HEK293 (cell line): ENCODE measurements around the gene MYL3.

Experiments
- CTCF ChIA-PET: fragments of 350-600 bp; formaldehyde crosslinking; extraction: SDS; loops from one replicate; lab custom pipeline; 2021; ENCODE audit warnings: antibody characterized with exemption; lab: Yijun Ruan, JAX
- POLR2A ChIA-PET: fragments of 300-600 bp; formaldehyde crosslinking; extraction: SDS; loops from one replicate; lab custom pipeline; 2020; ENCODE audit warnings: antibody characterized with exemption, inconsistent platforms; lab: Yijun Ruan, JAX
- H3K27ac ChIP-seq: fragments of 200-500 bp; sonication (Bioruptor generic); 2 replicates; pipeline ENCODE4 v1.5.1; 2014; ENCODE audit warnings: low read depth, low read length, control low read depth, inconsistent platforms; ENCODE audit errors: extremely low read depth
- H3K36me3 ChIP-seq, 2 experiments: fragments of 200-500 bp in 1 of 2; sonication (Bioruptor generic) in 1 of 2; 1 replicate in 1 of 2; 2 replicates in 1 of 2; pipeline ENCODE4 v1.5.1; 2014 to 2017; ENCODE audit warnings: inconsistent platforms in 2 of 2, low read length in 2 of 2; ENCODE audit not compliant: control insufficient read depth in 2 of 2, insufficient read depth in 1 of 2
- H3K4me1 ChIP-seq: fragments of 200-500 bp; sonication (Bioruptor generic); 2 replicates; pipeline ENCODE4 v1.5.1; 2014; ENCODE audit warnings: mild to moderate bottlenecking, low read length, inconsistent platforms; ENCODE audit not compliant: control insufficient read depth, insufficient read depth
- H3K4me3 ChIP-seq: 2 replicates; pipeline ENCODE4 v1.5.1; 2011; ENCODE audit warnings: low read depth, mild to moderate bottlenecking, control low read depth, low read length, moderate library complexity
- H3K9me3 ChIP-seq: fragments of 200-500 bp; sonication (Bioruptor generic); 2 replicates; pipeline ENCODE4 v1.5.1; 2014; ENCODE audit warnings: low read depth, low read length, inconsistent platforms; ENCODE audit not compliant: control insufficient read depth, insufficient read depth
- KLF17 ChIP-seq: fragments of 450-650 bp; formaldehyde crosslinking; IDR thresholded peaks from 2 replicates; pipeline ENCODE4 v1.5.1; 2016; ENCODE audit warnings: missing biosample characterization, missing genetic modification characterization
- KLF8 ChIP-seq: fragments of 450-650 bp; formaldehyde crosslinking; IDR thresholded peaks from 2 replicates; pipeline ENCODE4 v1.5.1; 2016; ENCODE audit warnings: missing biosample characterization, missing genetic modification characterization
- RBAK ChIP-seq: fragments of 450-650 bp; formaldehyde crosslinking; IDR thresholded peaks from 2 replicates; pipeline ENCODE4 v1.5.1; 2016; ENCODE audit warnings: missing biosample characterization, missing genetic modification characterization
- REST ChIP-seq: fragments of 450-650 bp; formaldehyde crosslinking; IDR thresholded peaks from 2 replicates; pipeline ENCODE4 v1.5.1; 2016; ENCODE audit warnings: missing biosample characterization, missing genetic modification characterization
- SALL2 ChIP-seq: fragments of 450-650 bp; formaldehyde crosslinking; IDR thresholded peaks from 2 replicates; pipeline ENCODE4 v1.5.0; 2017; ENCODE audit warnings: missing biosample characterization, mild to moderate bottlenecking, missing genetic modification characterization, borderline replicate concordance
- ZNF10 ChIP-seq: fragments of 450-650 bp; formaldehyde crosslinking; IDR thresholded peaks from 2 replicates; pipeline ENCODE4 v1.5.1; 2017; ENCODE audit warnings: missing biosample characterization, missing genetic modification characterization
- ZNF138 ChIP-seq: fragments of 450-650 bp; formaldehyde crosslinking; IDR thresholded peaks from 2 replicates; pipeline ENCODE4 v1.5.1; 2016; ENCODE audit warnings: missing biosample characterization, missing genetic modification characterization, borderline replicate concordance
- ZNF140 ChIP-seq: fragments of 450-650 bp; formaldehyde crosslinking; IDR thresholded peaks from 2 replicates; pipeline ENCODE4 v1.5.1; 2016; ENCODE audit warnings: missing biosample characterization, missing genetic modification characterization
- ZNF157 ChIP-seq: fragments of 450-650 bp; formaldehyde crosslinking; IDR thresholded peaks from 2 replicates; pipeline ENCODE4 v1.5.1; 2016; ENCODE audit warnings: missing biosample characterization, missing genetic modification characterization
- ZNF274 ChIP-seq, 2 experiments: fragments of 200-500 bp in 1 of 2; fragments of 450-650 bp in 1 of 2; sonication (Bioruptor generic) in 1 of 2; formaldehyde crosslinking in 1 of 2; IDR thresholded peaks; 2 replicates each; pipeline versions ENCODE4 v1.5.1 to v1.6.1; 2014 to 2016; ENCODE audit warnings: borderline replicate concordance in 1 of 2, inconsistent platforms in 1 of 2, low read length in 1 of 2, missing biosample characterization in 1 of 2, missing genetic modification characterization in 1 of 2
- ZNF302 ChIP-seq: fragments of 450-650 bp; formaldehyde crosslinking; IDR thresholded peaks from 2 replicates; pipeline ENCODE4 v1.5.1; 2016; ENCODE audit warnings: missing biosample characterization, missing genetic modification characterization, low read depth
- ZNF48 ChIP-seq: fragments of 450-650 bp; formaldehyde crosslinking; IDR thresholded peaks from 2 replicates; pipeline ENCODE4 v1.5.1; 2016; ENCODE audit warnings: missing biosample characterization, missing genetic modification characterization
- ZNF530 ChIP-seq: fragments of 450-650 bp; formaldehyde crosslinking; IDR thresholded peaks from 2 replicates; pipeline ENCODE4 v1.5.1; 2016; ENCODE audit warnings: low read depth, missing biosample characterization, missing genetic modification characterization
- ZNF621 ChIP-seq: fragments of 450-650 bp; formaldehyde crosslinking; IDR thresholded peaks from 2 replicates; pipeline ENCODE4 v1.5.1; 2017; ENCODE audit warnings: missing biosample characterization, missing genetic modification characterization
- ZNF623 ChIP-seq: fragments of 450-650 bp; formaldehyde crosslinking; IDR thresholded peaks from 2 replicates; pipeline ENCODE4 v1.5.1; 2016; ENCODE audit warnings: missing biosample characterization, missing genetic modification characterization
- ZNF677 ChIP-seq: fragments of 450-650 bp; IDR thresholded peaks from 2 replicates; pipeline ENCODE4 v1.5.0; 2018; ENCODE audit warnings: missing biosample characterization, mild to moderate bottlenecking, missing genetic modification characterization, moderate library complexity
- ZNF701 ChIP-seq: fragments of 450-650 bp; formaldehyde crosslinking; IDR thresholded peaks from 2 replicates; pipeline ENCODE4 v1.5.1; 2016; ENCODE audit warnings: missing biosample characterization, missing genetic modification characterization
- ZNF785 ChIP-seq: fragments of 450-650 bp; formaldehyde crosslinking; IDR thresholded peaks from 2 replicates; pipeline ENCODE4 v1.5.1; 2016; ENCODE audit warnings: missing biosample characterization, missing genetic modification characterization
- ZSCAN18 ChIP-seq: fragments of 450-650 bp; formaldehyde crosslinking; IDR thresholded peaks from 2 replicates; pipeline ENCODE4 v1.5.1; 2016; ENCODE audit warnings: missing biosample characterization, missing genetic modification characterization
- TF ChIP-seq, protein P1 (sequence below): fragments of 450-650 bp; formaldehyde crosslinking; IDR thresholded peaks from 2 replicates; pipeline ENCODE4 v1.5.1; 2016; ENCODE audit warnings: missing biosample characterization, missing genetic modification characterization

The MYL3 gene

GRCh38 chr3:46866032-46866595 is 2.9 kb upstream of the MYL3 start:
- CTCF ChIA-PET: interaction anchor here (0.6 to 2.6 kb wide), 16 partner anchors 8 to 163 kb away, joined by 3 to 23 read pairs (median 4); partner anchors contain the start of genes CCDC12 and PTH1R
- TF ChIP-seq ZNF623 (tag by site-specific recombination) (no peak), ZSCAN18 (tag by site-specific recombination) (no peak), ZNF302 (tag by site-specific recombination) (no peak), ZNF785 (tag by site-specific recombination) (no peak), RBAK (tag by site-specific recombination) (no peak), SALL2 (tag by site-specific recombination) (no peak), KLF17 (no peak), ZNF530 (tag by site-specific recombination) (no peak), ZNF138 (tag by site-specific recombination) (no peak), ZNF157 (tag by site-specific recombination) (no peak), ZNF140 (tag by site-specific recombination) (no peak), ZNF274 (IDR thresholded peaks at IDR 0.05; ENCODE audit: low read length) (no peak), ZNF274 (tag by site-specific recombination; IDR thresholded peaks at IDR 0.05; ENCODE audit: borderline replicate concordance) (no peak), ZNF48 (tag by site-specific recombination) (no peak), ZNF10 (tag by site-specific recombination) (no peak), ZNF677 (tag by site-specific recombination) (no peak), REST (tag by site-specific recombination) (no peak), ZNF701 (tag by site-specific recombination) (no peak), KLF8 (tag by site-specific recombination) (no peak), ZNF621 (tag by site-specific recombination) (no peak)
- TF ChIP-seq, protein P1, sequence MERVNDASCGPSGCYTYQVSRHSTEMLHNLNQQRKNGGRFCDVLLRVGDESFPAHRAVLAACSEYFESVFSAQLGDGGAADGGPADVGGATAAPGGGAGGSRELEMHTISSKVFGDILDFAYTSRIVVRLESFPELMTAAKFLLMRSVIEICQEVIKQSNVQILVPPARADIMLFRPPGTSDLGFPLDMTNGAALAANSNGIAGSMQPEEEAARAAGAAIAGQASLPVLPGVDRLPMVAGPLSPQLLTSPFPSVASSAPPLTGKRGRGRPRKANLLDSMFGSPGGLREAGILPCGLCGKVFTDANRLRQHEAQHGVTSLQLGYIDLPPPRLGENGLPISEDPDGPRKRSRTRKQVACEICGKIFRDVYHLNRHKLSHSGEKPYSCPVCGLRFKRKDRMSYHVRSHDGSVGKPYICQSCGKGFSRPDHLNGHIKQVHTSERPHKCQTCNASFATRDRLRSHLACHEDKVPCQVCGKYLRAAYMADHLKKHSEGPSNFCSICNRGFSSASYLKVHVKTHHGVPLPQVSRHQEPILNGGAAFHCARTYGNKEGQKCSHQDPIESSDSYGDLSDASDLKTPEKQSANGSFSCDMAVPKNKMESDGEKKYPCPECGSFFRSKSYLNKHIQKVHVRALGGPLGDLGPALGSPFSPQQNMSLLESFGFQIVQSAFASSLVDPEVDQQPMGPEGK (tag by site-specific recombination): no peak
- Histone ChIP-seq H3K9me3 (no peaks in the 10 kb centered on the region), H3K4me1 (no peaks in the 10 kb centered on the region), H3K36me3 (no peaks in the 10 kb centered on the region), H3K27ac (no peak overlapping the region), H3K4me3 (no peak overlapping the region)
- POLR2A ChIA-PET: no interaction called here
